Measurements from ENCODE around the gene DNM1. TPM values are rescaled to one million over a fixed set of nuclear protein-coding genes. Genes with fewer than 3 reads are reported as not detected.

DNM1 gene
- total RNA-seq, 2 experiments from 2014 or later, result 0.35 to 1.8 TPM

DNA sequence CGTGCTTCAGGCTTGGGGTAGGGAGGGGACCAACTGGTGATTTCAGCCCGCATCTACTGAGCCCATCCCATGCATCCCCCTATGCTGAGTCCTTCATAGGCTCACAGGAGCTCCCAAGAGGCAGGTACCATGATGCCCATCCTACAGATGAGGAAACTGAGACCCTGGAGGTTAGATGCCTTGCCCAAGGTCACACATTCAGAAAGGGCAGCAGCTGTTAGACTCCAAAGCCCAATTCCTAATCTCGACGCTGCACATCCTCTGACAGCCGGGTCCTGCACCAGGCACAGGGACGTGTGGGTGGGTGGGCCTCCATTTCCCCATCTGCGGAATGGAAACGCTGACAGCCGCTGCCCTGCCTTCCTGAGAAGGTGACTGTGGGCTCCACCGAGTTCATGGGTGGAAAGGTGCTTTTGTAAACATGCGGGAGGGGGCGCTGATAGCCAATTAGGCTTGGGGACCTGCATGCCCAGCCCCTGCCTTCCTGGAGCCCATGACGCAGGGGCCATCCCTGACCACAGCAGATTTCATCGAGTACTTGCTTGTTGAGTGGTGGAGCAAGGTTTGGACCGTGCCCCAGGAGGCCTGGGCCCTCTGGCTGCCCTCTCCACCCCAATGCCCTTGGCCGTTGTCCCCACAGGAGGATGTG lies 2.2 kb downstream of the DNM1 start:
- no TSS peak for BruUV-seq (replicated peaks)
- H3K27ac ChIP-seq (ENCODE audit: low read depth, low read length, poor library complexity, severe bottlenecking), result no peak overlapping the region
- ChIA-PET POLR2A (no interaction called here), CTCF (ENCODE audit: unreplicated experiment) (interaction anchor here (0.6 kb wide), 1 partner anchor 18 kb away, joined by 3 read pairs; no protein-coding TSS in a partner anchor)
- no peak overlapping the region for H3K4me2 ChIP-seq (ENCODE audit: low read length)
- no peak overlapping the region for H3K4me3 ChIP-seq (ENCODE audit: low read depth, low read length, poor library complexity, severe bottlenecking)
- TF ChIP-seq, protein P1, sequence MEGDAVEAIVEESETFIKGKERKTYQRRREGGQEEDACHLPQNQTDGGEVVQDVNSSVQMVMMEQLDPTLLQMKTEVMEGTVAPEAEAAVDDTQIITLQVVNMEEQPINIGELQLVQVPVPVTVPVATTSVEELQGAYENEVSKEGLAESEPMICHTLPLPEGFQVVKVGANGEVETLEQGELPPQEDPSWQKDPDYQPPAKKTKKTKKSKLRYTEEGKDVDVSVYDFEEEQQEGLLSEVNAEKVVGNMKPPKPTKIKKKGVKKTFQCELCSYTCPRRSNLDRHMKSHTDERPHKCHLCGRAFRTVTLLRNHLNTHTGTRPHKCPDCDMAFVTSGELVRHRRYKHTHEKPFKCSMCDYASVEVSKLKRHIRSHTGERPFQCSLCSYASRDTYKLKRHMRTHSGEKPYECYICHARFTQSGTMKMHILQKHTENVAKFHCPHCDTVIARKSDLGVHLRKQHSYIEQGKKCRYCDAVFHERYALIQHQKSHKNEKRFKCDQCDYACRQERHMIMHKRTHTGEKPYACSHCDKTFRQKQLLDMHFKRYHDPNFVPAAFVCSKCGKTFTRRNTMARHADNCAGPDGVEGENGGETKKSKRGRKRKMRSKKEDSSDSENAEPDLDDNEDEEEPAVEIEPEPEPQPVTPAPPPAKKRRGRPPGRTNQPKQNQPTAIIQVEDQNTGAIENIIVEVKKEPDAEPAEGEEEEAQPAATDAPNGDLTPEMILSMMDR (conservative IDR thresholded peaks at IDR 0.05; ENCODE audit: low read length), result no peak
- no peak for TF ChIP-seq EZH2phosphoT487 (IDR thresholded peaks at IDR 0.05; ENCODE audit: borderline replicate concordance, low read depth, low read length)
- no peak for DNase-seq (ENCODE audit: low spot score)
- intact Hi-C loops (cut with micrococcal nuclease; ENCODE audit: unreplicated experiment), result no loop called here
- no peaks in the 10 kb centered on the region for H3K79me2 ChIP-seq (ENCODE audit: insufficient read depth, low read depth, low read length)
- H2AFZ ChIP-seq (ENCODE audit: low read length), result no peak overlapping the region
- no peaks in the 10 kb centered on the region for H3K9me2 ChIP-seq (ENCODE audit: insufficient read depth, low read length)
- H4K20me1 ChIP-seq (ENCODE audit: insufficient read depth, low read length), result no peaks in the 10 kb centered on the region
- H3K36me3 ChIP-seq (ENCODE audit: insufficient read depth, low read length), result no peaks in the 10 kb centered on the region
- H3K4me1 ChIP-seq (ENCODE audit: insufficient read depth, low read length, poor library complexity, severe bottlenecking), result peaks cover 14% of the 10 kb centered on the region
- no peaks in the 10 kb centered on the region for H3K9me3 ChIP-seq (ENCODE audit: low read length)

DNA sequence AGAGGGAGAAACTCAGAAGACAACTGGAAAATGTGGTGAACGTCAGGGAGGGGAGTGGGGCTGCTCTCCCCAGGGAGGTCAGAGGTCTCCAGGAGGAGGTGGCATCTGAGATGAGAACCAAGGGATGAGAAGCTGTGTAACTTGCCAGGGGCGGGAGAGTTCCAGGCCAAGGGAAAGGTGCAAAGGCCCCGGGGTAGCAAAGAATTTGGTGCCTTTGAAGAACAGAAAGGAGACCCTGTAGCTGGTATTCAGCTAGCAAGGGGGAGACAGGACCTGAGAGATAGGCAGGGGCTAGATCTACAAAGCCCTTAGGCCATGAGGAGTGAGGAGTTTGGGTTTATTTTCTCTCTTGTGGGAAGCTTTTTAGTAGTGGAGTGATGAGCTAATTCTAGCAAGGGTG lies 3.3 kb downstream of the DNM1 start:
- no peaks in the 10 kb centered on the region for H3K36me3 ChIP-seq (ENCODE audit: insufficient read depth, low read length)
- no peaks in the 10 kb centered on the region for H4K20me1 ChIP-seq (ENCODE audit: insufficient read depth, low read length)
- no peak overlapping the region for H3K27ac ChIP-seq (ENCODE audit: low read depth, low read length, poor library complexity, severe bottlenecking)
- ChIA-PET CTCF (ENCODE audit: unreplicated experiment) (no interaction called here), POLR2A (interaction anchor here (0.7 to 1.1 kb wide), 2 partner anchors 11 to 12 kb away, joined by 3 to 5 read pairs; no protein-coding TSS in a partner anchor)
- no peak overlapping the region for H3K4me3 ChIP-seq (ENCODE audit: low read depth, low read length, poor library complexity, severe bottlenecking)
- no peak for TF ChIP-seq EZH2phosphoT487 (IDR thresholded peaks at IDR 0.05; ENCODE audit: borderline replicate concordance, low read depth, low read length)
- TF ChIP-seq, protein P1 (conservative IDR thresholded peaks at IDR 0.05; ENCODE audit: low read length), result no peak
- H3K4me2 ChIP-seq (ENCODE audit: low read length), result no peak overlapping the region
- no peak for DNase-seq (ENCODE audit: low spot score)
- no peaks in the 10 kb centered on the region for H3K9me3 ChIP-seq (ENCODE audit: low read length)
- BruUV-seq (replicated peaks), result no TSS peak
- no peaks in the 10 kb centered on the region for H3K9me2 ChIP-seq (ENCODE audit: insufficient read depth, low read length)
- H3K79me2 ChIP-seq (ENCODE audit: insufficient read depth, low read depth, low read length), result no peaks in the 10 kb centered on the region
- intact Hi-C loops (cut with micrococcal nuclease; ENCODE audit: unreplicated experiment), result no loop called here
- H3K4me1 ChIP-seq (ENCODE audit: insufficient read depth, low read length, poor library complexity, severe bottlenecking), result peaks cover 14% of the 10 kb centered on the region
- H2AFZ ChIP-seq (ENCODE audit: low read length), result no peak overlapping the region
